ENCODE measurements around the gene TLK1.

Gene TLK1

GRCh38 chr2:171107803-171108202, 52.9 kb downstream of the TLK1 start:
- Histone ChIP-seq H3K36me3 (ENCODE audit: control insufficient read depth, insufficient read depth, low read length) (no peaks in the 10 kb centered on the region), H3K4me3 (ENCODE audit: low read depth, low read length) (no peak overlapping the region), H3K4me1 (peaks cover 1% of the 10 kb centered on the region), H3K9me3 (ENCODE audit: control insufficient read depth, low read length) (no peaks in the 10 kb centered on the region), H3K79me2 (peaks cover 36% of the 10 kb centered on the region), H3K4me2 (ENCODE audit: low read length) (no peak overlapping the region), H3K9ac (no peak overlapping the region), H3K27me3 (ENCODE audit: control insufficient read depth, insufficient read depth, low read length) (no peaks in the 10 kb centered on the region), H3K27ac (no peak overlapping the region), H2AFZ (no peak overlapping the region)
- TF ChIP-seq, protein P1, sequence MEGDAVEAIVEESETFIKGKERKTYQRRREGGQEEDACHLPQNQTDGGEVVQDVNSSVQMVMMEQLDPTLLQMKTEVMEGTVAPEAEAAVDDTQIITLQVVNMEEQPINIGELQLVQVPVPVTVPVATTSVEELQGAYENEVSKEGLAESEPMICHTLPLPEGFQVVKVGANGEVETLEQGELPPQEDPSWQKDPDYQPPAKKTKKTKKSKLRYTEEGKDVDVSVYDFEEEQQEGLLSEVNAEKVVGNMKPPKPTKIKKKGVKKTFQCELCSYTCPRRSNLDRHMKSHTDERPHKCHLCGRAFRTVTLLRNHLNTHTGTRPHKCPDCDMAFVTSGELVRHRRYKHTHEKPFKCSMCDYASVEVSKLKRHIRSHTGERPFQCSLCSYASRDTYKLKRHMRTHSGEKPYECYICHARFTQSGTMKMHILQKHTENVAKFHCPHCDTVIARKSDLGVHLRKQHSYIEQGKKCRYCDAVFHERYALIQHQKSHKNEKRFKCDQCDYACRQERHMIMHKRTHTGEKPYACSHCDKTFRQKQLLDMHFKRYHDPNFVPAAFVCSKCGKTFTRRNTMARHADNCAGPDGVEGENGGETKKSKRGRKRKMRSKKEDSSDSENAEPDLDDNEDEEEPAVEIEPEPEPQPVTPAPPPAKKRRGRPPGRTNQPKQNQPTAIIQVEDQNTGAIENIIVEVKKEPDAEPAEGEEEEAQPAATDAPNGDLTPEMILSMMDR (IDR thresholded peaks at IDR 0.05), result no peak

GRCh38 chr2:171104379-171104778, 56.3 kb downstream of the TLK1 start:
- Histone ChIP-seq H3K4me3 (ENCODE audit: low read depth, low read length) (no peak overlapping the region), H3K27ac (no peak overlapping the region), H3K4me2 (ENCODE audit: low read length) (no peak overlapping the region), H3K27me3 (ENCODE audit: control insufficient read depth, insufficient read depth, low read length) (no peaks in the 10 kb centered on the region), H3K79me2 (peaks cover 36% of the 10 kb centered on the region), H3K4me1 (peaks cover 5% of the 10 kb centered on the region), H3K9ac (no peak overlapping the region), H3K9me3 (ENCODE audit: control insufficient read depth, low read length) (no peaks in the 10 kb centered on the region), H2AFZ (no peak overlapping the region), H3K36me3 (ENCODE audit: control insufficient read depth, insufficient read depth, low read length) (no peaks in the 10 kb centered on the region)
- TF ChIP-seq, protein P1 (IDR thresholded peaks at IDR 0.05), result no peak

DNA sequence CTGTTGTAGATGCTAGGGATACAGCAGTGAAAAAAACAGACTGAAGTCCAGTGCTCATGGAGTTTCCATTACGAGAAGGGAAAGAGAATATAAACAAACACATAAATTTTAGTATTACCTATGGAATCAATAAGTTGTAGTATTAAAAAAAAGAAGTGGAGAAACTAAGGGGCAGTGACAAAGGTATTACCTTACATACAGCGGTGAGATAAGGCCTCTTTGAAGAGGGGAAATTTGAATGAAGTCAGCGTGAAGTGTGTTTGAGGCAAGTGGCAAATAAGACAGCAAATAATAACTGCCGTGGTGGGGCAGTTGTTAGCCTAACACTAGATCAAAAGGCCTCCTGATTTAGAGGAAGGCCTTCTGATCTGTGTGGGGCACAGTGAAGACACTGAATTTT, 57.9 kb downstream of the TLK1 start:
- peaks cover 45% of the 10 kb centered on the region for H3K79me2 ChIP-seq
- H3K36me3 ChIP-seq (ENCODE audit: control insufficient read depth, insufficient read depth, low read length), result no peaks in the 10 kb centered on the region
- H3K4me2 ChIP-seq (ENCODE audit: low read length), result no peak overlapping the region
- no peaks in the 10 kb centered on the region for H3K9me3 ChIP-seq (ENCODE audit: control insufficient read depth, low read length)
- no peak overlapping the region for H2AFZ ChIP-seq
- TF ChIP-seq, protein P1 (IDR thresholded peaks at IDR 0.05), result no peak
- no peak overlapping the region for H3K27ac ChIP-seq
- H3K9ac ChIP-seq, result no peak overlapping the region
- peaks cover 5% of the 10 kb centered on the region for H3K4me1 ChIP-seq
- no peak overlapping the region for H3K4me3 ChIP-seq (ENCODE audit: low read depth, low read length)
- H3K27me3 ChIP-seq (ENCODE audit: control insufficient read depth, insufficient read depth, low read length), result no peaks in the 10 kb centered on the region

DNA sequence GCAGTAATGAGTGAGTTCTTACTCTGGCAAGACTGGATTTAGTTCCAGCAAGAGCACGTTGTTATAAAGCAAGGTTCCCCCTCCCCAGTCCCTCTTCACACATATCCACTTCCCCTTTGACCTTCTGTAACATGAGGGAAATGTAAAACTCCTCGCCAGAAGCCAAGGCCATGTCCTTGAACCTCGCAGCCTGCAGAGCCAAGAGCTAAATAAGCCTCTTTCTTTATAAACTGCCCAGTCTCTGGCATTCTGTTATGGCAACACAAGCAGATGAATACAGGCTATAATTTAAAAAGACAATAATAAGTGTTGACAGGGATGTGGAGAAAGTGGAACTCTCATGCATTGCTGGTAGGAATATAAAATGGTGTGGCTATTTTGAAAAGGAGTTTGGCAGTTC, 60.3 kb downstream of the TLK1 start:
- H3K27me3 ChIP-seq (ENCODE audit: control insufficient read depth, insufficient read depth, low read length), result no peaks in the 10 kb centered on the region
- H3K4me2 ChIP-seq (ENCODE audit: low read length), result no peak overlapping the region
- H3K4me3 ChIP-seq (ENCODE audit: low read depth, low read length), result no peak overlapping the region
- H3K9me3 ChIP-seq (ENCODE audit: control insufficient read depth, low read length), result no peaks in the 10 kb centered on the region
- H3K9ac ChIP-seq, result no peak overlapping the region
- H3K79me2 ChIP-seq, result peaks cover 49% of the 10 kb centered on the region
- H3K36me3 ChIP-seq (ENCODE audit: control insufficient read depth, insufficient read depth, low read length), result no peaks in the 10 kb centered on the region
- H2AFZ ChIP-seq, result no peak overlapping the region
- H3K4me1 ChIP-seq, result peaks cover 5% of the 10 kb centered on the region
- TF ChIP-seq, protein P1 (IDR thresholded peaks at IDR 0.05), result no peak
- H3K27ac ChIP-seq, result no peak overlapping the region

DNA sequence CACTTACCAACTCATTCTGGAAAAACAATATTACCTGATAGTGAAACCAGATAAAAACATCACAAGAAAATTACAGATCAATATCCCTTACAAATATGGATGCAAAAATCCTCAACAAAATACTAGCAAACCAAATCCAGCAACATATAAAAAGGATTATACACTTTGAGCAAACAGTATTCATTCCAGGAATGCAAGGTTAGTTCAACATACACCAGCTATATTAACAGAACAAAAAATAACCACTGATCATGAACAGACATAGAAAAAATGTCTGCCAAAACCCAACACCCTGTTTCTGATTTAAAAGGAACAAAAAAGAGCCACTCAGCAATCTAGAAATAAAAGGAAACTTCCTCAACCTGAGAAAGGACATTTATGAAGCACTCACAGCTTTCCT, 62.1 kb downstream of the TLK1 start:
- Histone ChIP-seq H3K36me3 (ENCODE audit: control insufficient read depth, insufficient read depth, low read length) (no peaks in the 10 kb centered on the region), H3K9me3 (ENCODE audit: control insufficient read depth, low read length) (no peaks in the 10 kb centered on the region), H2AFZ (no peak overlapping the region), H3K4me1 (peaks cover 5% of the 10 kb centered on the region), H3K27ac (no peak overlapping the region), H3K9ac (no peak overlapping the region), H3K4me2 (ENCODE audit: low read length) (no peak overlapping the region), H3K27me3 (ENCODE audit: control insufficient read depth, insufficient read depth, low read length) (no peaks in the 10 kb centered on the region), H3K4me3 (ENCODE audit: low read depth, low read length) (no peak overlapping the region), H3K79me2 (peaks cover 41% of the 10 kb centered on the region)
- TF ChIP-seq, protein P1 (IDR thresholded peaks at IDR 0.05), result no peak
